ENCODE measurements around the gene CALCA.

DNA sequence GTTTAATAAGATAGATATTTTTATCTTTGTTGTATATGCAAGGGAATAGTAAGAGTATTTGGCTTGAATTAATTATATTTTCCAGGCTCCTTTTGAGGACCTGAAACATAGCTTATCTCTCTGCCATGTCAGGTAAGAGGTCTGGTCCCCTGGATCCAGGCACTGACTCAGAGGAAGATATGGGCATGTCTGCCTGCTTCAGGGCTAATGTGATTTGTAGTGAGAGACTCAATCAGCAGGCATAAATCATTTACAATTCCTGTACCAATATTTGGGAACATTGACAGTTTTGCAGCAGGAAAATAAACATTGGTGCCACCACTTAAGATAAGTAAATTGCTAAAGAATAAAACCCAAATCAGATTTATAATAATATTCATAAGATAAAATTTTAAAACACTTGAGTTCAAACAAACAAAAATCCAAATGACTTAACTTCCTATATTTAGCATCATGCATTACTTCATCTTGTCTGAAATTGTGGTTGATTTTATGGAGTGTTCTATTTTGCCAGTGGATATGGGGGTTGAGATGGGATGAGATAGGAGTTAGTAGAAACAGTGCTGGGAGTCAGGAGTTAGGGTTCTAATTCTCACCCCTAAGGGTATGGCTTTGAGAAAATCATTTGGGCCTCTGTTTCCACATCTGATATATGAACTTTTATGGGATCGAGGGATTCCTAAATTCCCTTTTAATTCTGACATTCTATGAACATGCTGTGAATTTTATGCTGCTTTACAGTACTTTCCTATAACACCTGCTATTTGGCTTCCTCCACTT is 5.1 kb upstream of the CALCA start:
- TF ChIP-seq, protein P1, sequence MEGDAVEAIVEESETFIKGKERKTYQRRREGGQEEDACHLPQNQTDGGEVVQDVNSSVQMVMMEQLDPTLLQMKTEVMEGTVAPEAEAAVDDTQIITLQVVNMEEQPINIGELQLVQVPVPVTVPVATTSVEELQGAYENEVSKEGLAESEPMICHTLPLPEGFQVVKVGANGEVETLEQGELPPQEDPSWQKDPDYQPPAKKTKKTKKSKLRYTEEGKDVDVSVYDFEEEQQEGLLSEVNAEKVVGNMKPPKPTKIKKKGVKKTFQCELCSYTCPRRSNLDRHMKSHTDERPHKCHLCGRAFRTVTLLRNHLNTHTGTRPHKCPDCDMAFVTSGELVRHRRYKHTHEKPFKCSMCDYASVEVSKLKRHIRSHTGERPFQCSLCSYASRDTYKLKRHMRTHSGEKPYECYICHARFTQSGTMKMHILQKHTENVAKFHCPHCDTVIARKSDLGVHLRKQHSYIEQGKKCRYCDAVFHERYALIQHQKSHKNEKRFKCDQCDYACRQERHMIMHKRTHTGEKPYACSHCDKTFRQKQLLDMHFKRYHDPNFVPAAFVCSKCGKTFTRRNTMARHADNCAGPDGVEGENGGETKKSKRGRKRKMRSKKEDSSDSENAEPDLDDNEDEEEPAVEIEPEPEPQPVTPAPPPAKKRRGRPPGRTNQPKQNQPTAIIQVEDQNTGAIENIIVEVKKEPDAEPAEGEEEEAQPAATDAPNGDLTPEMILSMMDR (conservative IDR thresholded peaks at IDR 0.05; ENCODE audit: low read length) = no peak
- TF ChIP-seq EZH2phosphoT487 (IDR thresholded peaks at IDR 0.05; ENCODE audit: borderline replicate concordance, low read depth, low read length) = no peak
